Ishikawa (cell line): ENCODE measurements around the gene ALOX12B.
A peak's percentile ranks its signal among the peaks of the same experiment; 100 is the strongest.

Experiments
- CEBPB ChIP-seq: IDR thresholded peaks from 2 replicates; pipeline ENCODE4 v1.6.1; 2012
- CREB1 ChIP-seq: IDR thresholded peaks from 2 replicates; pipeline ENCODE4 v1.6.1; 2012; ENCODE audit warnings: low read depth
- EGR1 ChIP-seq: IDR thresholded peaks from 2 replicates; pipeline ENCODE4 v1.6.1; 2012
- EP300 ChIP-seq: IDR thresholded peaks from 2 replicates; pipeline ENCODE4 v1.6.1; 2012; ENCODE audit warnings: borderline replicate concordance
- FOXM1 ChIP-seq: IDR thresholded peaks from 2 replicates; pipeline ENCODE4 v1.6.1; 2012; ENCODE audit warnings: low read depth, borderline replicate concordance
- NFIC ChIP-seq: IDR thresholded peaks from 2 replicates; pipeline ENCODE4 v1.6.1; 2012
- RAD21 ChIP-seq: IDR thresholded peaks from 2 replicates; pipeline ENCODE4 v1.6.1; 2012; ENCODE audit warnings: low read depth
- TAF1 ChIP-seq: IDR thresholded peaks from 2 replicates; pipeline ENCODE4 v1.6.1; 2012; ENCODE audit warnings: low read depth, mild to moderate bottlenecking
- TCF12 ChIP-seq: IDR thresholded peaks from 2 replicates; pipeline ENCODE4 v1.6.1; 2012; ENCODE audit warnings: low read depth
- TEAD4 ChIP-seq: IDR thresholded peaks from 2 replicates; pipeline ENCODE4 v1.6.1; 2012
- USF1 ChIP-seq: IDR thresholded peaks from 2 replicates; pipeline ENCODE4 v1.6.1; 2012
- YY1 ChIP-seq: IDR thresholded peaks from 2 replicates; pipeline ENCODE4 v1.6.1; 2012; ENCODE audit warnings: low read depth
- ZBTB7A ChIP-seq: IDR thresholded peaks from 2 replicates; pipeline ENCODE4 v1.6.1; 2012; ENCODE audit warnings: low read depth
- TF ChIP-seq, protein P1 (sequence below): IDR thresholded peaks from 2 replicates; pipeline ENCODE4 v1.6.1; 2012; ENCODE audit warnings: low read depth, mild to moderate bottlenecking
- TF ChIP-seq, protein P2 (sequence below): IDR thresholded peaks from 2 replicates; pipeline ENCODE4 v1.6.1; 2012

Gene ALOX12B

GRCh38 chr17:8046306-8046928 lies 41.1 kb downstream of the ALOX12B start:
- TF ChIP-seq EP300 (no peak), RAD21 (no peak), ZBTB7A (no peak), TAF1 (no peak), TEAD4 (no peak), CREB1 (no peak), USF1 (no peak), CEBPB (no peak)

GRCh38 chr17:8044819-8045810 lies 42.4 kb downstream of the ALOX12B start:
- TF ChIP-seq EGR1 = no peak
- no peak for TF ChIP-seq TAF1
- TF ChIP-seq USF1 = no peak
- TF ChIP-seq CEBPB = no peak
- no peak for TF ChIP-seq NFIC
- no peak for TF ChIP-seq CREB1
- no peak for TF ChIP-seq TCF12
- TF ChIP-seq, protein P1, sequence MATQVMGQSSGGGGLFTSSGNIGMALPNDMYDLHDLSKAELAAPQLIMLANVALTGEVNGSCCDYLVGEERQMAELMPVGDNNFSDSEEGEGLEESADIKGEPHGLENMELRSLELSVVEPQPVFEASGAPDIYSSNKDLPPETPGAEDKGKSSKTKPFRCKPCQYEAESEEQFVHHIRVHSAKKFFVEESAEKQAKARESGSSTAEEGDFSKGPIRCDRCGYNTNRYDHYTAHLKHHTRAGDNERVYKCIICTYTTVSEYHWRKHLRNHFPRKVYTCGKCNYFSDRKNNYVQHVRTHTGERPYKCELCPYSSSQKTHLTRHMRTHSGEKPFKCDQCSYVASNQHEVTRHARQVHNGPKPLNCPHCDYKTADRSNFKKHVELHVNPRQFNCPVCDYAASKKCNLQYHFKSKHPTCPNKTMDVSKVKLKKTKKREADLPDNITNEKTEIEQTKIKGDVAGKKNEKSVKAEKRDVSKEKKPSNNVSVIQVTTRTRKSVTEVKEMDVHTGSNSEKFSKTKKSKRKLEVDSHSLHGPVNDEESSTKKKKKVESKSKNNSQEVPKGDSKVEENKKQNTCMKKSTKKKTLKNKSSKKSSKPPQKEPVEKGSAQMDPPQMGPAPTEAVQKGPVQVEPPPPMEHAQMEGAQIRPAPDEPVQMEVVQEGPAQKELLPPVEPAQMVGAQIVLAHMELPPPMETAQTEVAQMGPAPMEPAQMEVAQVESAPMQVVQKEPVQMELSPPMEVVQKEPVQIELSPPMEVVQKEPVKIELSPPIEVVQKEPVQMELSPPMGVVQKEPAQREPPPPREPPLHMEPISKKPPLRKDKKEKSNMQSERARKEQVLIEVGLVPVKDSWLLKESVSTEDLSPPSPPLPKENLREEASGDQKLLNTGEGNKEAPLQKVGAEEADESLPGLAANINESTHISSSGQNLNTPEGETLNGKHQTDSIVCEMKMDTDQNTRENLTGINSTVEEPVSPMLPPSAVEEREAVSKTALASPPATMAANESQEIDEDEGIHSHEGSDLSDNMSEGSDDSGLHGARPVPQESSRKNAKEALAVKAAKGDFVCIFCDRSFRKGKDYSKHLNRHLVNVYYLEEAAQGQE = no peak
- no peak for TF ChIP-seq YY1
- no peak for TF ChIP-seq RAD21
- TF ChIP-seq, protein P2, sequence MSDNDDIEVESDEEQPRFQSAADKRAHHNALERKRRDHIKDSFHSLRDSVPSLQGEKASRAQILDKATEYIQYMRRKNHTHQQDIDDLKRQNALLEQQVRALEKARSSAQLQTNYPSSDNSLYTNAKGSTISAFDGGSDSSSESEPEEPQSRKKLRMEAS = no peak
- no peak for TF ChIP-seq TEAD4
- no peak for TF ChIP-seq EP300
- TF ChIP-seq FOXM1 = no peak
- TF ChIP-seq ZBTB7A = no peak

GRCh38 chr17:8041979-8042378 lies 45.5 kb downstream of the ALOX12B start:
- TF ChIP-seq EP300 (no peak), NFIC (no peak), TEAD4 (no peak), YY1 (peak; percentile 36; the same call in 1 of the 2 replicates), USF1 (0 out of 2 replicates have a peak, but pooled peaks have one; percentile 21), EGR1 (no peak)

GRCh38 chr17:8041249-8041928 lies 46.1 kb downstream of the ALOX12B start:
- TF ChIP-seq YY1 (no peak), TCF12 (no peak), NFIC (no peak), EGR1 (no peak), EP300 (no peak), RAD21 (peak; percentile 76), ZBTB7A (no peak)
- TF ChIP-seq, protein P2 = no peak
- TF ChIP-seq, protein P1 = no peak
